ENCODE measurements around the gene CDH23. TPM values are rescaled to one million over a fixed set of nuclear protein-coding genes. Genes with fewer than 3 reads are reported as not detected.
"Not testable (repeated sequence)": the region's sequence is repeated elsewhere in the genome, so short reads cannot be mapped to it uniquely, and the experiment has no call there.

The CDH23 gene
- total and polyA plus RNA-seq, 2 experiments from 2014 or later, result 0.08 TPM; not detected in 1

DNA sequence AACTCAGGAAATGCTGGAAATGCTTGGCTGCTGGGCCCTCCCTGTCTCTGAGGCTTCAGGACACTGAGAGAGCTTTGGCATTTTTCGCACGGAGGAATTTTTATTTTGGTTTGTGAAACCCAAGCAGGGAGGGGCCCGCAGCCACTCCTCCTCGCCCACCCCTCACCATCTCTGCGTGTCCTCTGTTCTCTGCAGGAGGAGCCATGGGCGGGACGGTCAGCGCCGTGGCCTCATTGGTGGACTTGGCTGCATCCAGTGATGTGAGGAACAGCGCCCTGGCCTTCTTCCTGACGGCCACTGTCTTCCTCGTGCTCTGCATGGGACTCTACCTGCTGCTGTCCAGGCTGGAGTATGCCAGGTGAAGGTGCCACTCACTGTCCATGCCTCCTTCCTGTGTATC lies 40.8 kb upstream of the CDH23 start:
- in situ Hi-C loops (cut with MboI), result no loop called here
- Histone ChIP-seq H3K9ac (no peak overlapping the region), H3K4me1 (ENCODE audit: insufficient read depth) (no peaks in the 10 kb centered on the region), H3K27me3 (replicated peaks; ENCODE audit: insufficient read depth) (no peaks in the 10 kb centered on the region), H3K9me3 (ENCODE audit: low read depth) (no peaks in the 10 kb centered on the region), H3K9me2 (ENCODE audit: insufficient read depth) (no peaks in the 10 kb centered on the region), H3F3A (ENCODE audit: insufficient read depth) (no peaks in the 10 kb centered on the region), H3K79me2 (ENCODE audit: insufficient read depth) (no peaks in the 10 kb centered on the region), H3K4me3 (no peak overlapping the region), H4K20me1 (ENCODE audit: insufficient read depth) (no peaks in the 10 kb centered on the region), H2AFZ (no peak overlapping the region), H3K4me2 (ENCODE audit: unreplicated experiment) (no peak overlapping the region), H3K36me3 (ENCODE audit: low read depth) (no peaks in the 10 kb centered on the region), H3K27ac (no peak overlapping the region)
- 92 to 96% methylated on average over 12 of the region's 12 CpGs for WGBS, 2 experiments (ENCODE audit: low coverage in 1 of 2, low lambda C conversion rate in 2 of 2, missing lambda C conversion rate in 2 of 2)
- TF ChIP-seq EZH2 (IDR thresholded peaks at IDR 0.05; ENCODE audit: insufficient read depth, poor library complexity, severe bottlenecking), result no peak
- no peak for TF ChIP-seq EZH2phosphoT487 (IDR thresholded peaks at IDR 0.05; ENCODE audit: insufficient read depth, low read depth)
- no peak for DNase-seq

DNA sequence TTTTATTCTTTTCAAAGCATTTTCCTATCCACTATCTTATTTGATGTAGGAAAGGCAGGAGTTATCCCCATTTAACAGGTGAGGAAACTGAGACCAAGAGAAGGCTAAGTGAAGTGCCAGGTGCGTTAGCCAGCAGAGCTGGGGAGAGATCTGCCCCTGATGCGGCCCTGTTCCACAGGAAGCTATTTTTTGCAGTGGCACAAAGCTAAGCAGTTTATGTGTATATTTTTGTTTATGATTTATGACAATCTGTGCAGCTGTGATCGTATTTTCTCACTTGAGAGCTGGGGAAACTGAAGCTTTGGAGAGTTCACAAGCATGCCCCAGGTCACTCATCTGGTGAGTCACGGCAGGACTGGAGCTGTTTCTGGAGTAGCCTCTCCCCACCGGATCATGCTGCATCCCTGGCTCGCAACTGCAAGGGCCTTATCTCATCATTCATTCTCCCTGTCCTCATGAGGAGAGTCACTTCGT lies 38.9 kb upstream of the CDH23 start:
- Histone ChIP-seq H3K9ac (no peak overlapping the region), H3K4me1 (ENCODE audit: insufficient read depth) (no peaks in the 10 kb centered on the region), H4K20me1 (ENCODE audit: insufficient read depth) (no peaks in the 10 kb centered on the region), H3K27ac (no peak overlapping the region), H3K9me2 (ENCODE audit: insufficient read depth) (no peaks in the 10 kb centered on the region), H2AFZ (no peak overlapping the region), H3F3A (ENCODE audit: insufficient read depth) (no peaks in the 10 kb centered on the region), H3K4me3 (no peak overlapping the region), H3K27me3 (replicated peaks; ENCODE audit: insufficient read depth) (no peaks in the 10 kb centered on the region), H3K4me2 (ENCODE audit: unreplicated experiment) (no peak overlapping the region), H3K9me3 (ENCODE audit: low read depth) (no peaks in the 10 kb centered on the region), H3K79me2 (ENCODE audit: insufficient read depth) (no peaks in the 10 kb centered on the region), H3K36me3 (ENCODE audit: low read depth) (no peaks in the 10 kb centered on the region)
- in situ Hi-C loops (cut with MboI), result no loop called here
- DNase-seq, result peak; percentile 40
- 66 to 72% methylated on average over 7 of the region's 7 CpGs for WGBS, 2 experiments (ENCODE audit: low coverage in 1 of 2, low lambda C conversion rate in 2 of 2, missing lambda C conversion rate in 2 of 2)
- TF ChIP-seq EZH2 (IDR thresholded peaks at IDR 0.05; ENCODE audit: insufficient read depth, poor library complexity, severe bottlenecking) (no peak), EZH2phosphoT487 (IDR thresholded peaks at IDR 0.05; ENCODE audit: insufficient read depth, low read depth) (no peak)

DNA sequence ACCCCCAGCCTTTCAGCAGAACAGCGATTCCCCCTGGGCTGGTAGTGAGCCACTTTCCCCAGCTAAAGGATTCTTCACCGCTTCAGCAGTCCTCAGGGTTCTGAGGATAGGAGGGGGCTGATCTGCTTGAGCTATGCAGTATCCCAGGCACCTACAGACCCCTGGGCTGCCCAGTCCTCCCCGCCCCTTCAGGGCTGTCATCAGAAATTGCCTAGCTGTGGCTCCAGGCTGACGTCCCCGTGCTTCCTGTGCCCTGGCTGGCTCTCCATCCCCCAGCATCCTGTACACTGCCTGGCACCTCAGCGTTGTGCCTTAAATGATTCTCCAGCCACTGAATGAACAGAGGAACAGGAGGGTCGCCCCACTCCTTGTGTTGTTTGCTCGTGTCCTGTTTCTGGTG lies 38.4 kb upstream of the CDH23 start:
- Histone ChIP-seq H2AFZ (no peak overlapping the region), H3K27ac (no peak overlapping the region), H3K4me1 (ENCODE audit: insufficient read depth) (no peaks in the 10 kb centered on the region), H3K4me2 (ENCODE audit: unreplicated experiment) (no peak overlapping the region), H4K20me1 (ENCODE audit: insufficient read depth) (no peaks in the 10 kb centered on the region), H3K79me2 (ENCODE audit: insufficient read depth) (no peaks in the 10 kb centered on the region), H3K4me3 (no peak overlapping the region), H3K36me3 (ENCODE audit: low read depth) (no peaks in the 10 kb centered on the region), H3K9me2 (ENCODE audit: insufficient read depth) (no peaks in the 10 kb centered on the region), H3F3A (ENCODE audit: insufficient read depth) (no peaks in the 10 kb centered on the region), H3K9ac (no peak overlapping the region), H3K27me3 (replicated peaks; ENCODE audit: insufficient read depth) (no peaks in the 10 kb centered on the region), H3K9me3 (ENCODE audit: low read depth) (no peaks in the 10 kb centered on the region)
- WGBS, 2 experiments (ENCODE audit: low coverage in 1 of 2, low lambda C conversion rate in 2 of 2, missing lambda C conversion rate in 2 of 2), result 92% methylated on average over 8 of the region's 8 CpGs
- no peak for DNase-seq
- no peak for TF ChIP-seq EZH2phosphoT487 (IDR thresholded peaks at IDR 0.05; ENCODE audit: insufficient read depth, low read depth)
- no peak for TF ChIP-seq EZH2 (IDR thresholded peaks at IDR 0.05; ENCODE audit: insufficient read depth, poor library complexity, severe bottlenecking)
- in situ Hi-C loops (cut with MboI), result no loop called here

DNA sequence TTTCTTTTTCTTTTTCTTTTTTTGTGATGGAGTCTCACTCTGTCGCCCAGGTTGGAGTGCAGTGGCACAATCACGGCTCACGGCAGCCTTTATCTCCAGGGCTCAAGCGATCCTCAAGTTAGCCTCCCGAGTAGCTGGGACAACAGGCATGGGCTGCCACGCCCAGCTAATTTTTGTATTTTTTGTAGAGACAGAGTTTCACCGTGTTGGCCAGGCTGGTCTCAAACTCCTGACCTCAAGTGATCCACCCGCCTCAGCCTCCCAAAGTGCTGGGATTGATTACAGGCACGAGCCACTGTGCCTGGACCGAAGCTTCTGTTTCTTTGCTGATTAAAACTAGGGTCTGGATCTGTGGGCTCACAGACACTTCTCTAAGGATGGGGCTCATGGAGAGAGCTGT lies 37.8 kb upstream of the CDH23 start:
- H3K27ac ChIP-seq; H3K4me1 ChIP-seq (ENCODE audit: insufficient read depth); H3K4me3 ChIP-seq; H4K20me1 ChIP-seq (ENCODE audit: insufficient read depth); H3K4me2 ChIP-seq (ENCODE audit: unreplicated experiment); H3K9me3 ChIP-seq (ENCODE audit: low read depth); H3K9ac ChIP-seq; H3K27me3 ChIP-seq (replicated peaks; ENCODE audit: insufficient read depth); H3K79me2 ChIP-seq (ENCODE audit: insufficient read depth); H2AFZ ChIP-seq; H3K9me2 ChIP-seq (ENCODE audit: insufficient read depth); H3F3A ChIP-seq (ENCODE audit: insufficient read depth); H3K36me3 ChIP-seq (ENCODE audit: low read depth); DNase-seq; in situ Hi-C loops (cut with MboI): not testable (repeated sequence)
- WGBS, 2 experiments (ENCODE audit: low coverage in 1 of 2, low lambda C conversion rate in 2 of 2, missing lambda C conversion rate in 2 of 2), result 87 to 89% methylated on average over 10 of the region's 10 CpGs

DNA sequence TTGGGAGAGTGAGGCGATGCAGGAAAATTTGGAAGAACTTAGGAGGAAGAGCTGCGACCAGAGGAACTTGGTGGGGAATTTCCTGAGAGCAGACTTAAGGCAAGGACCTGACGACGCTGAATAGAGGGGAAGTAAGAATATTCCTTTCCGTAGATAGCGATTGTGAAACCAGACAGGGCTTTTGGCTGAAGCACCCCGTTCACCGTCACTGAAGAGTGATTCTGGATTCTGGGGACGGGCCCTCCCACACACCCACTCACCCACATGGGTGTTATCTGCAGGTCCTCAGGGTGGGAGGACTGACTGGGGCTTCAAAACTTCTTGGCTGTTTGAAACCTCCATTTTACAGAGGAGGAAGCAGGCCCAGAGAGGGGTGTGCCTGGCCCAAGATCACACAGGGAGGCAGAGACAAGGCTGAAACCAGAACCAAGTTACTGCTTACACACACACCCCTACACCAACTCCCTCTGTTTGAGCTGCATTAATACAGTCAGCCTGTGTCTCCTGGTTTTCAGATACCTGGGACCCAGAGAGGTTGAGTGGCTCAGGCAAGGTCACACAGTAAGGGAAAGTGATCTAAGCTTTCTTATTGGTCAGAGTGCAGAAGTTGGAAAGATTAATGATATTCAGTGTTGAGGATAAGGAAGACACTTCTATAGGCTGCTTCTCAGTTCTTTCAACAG lies 37.2 kb upstream of the CDH23 start:
- H3K9ac ChIP-seq, result no peak overlapping the region
- H3K27me3 ChIP-seq (replicated peaks; ENCODE audit: insufficient read depth), result no peaks in the 10 kb centered on the region
- H3K4me1 ChIP-seq (ENCODE audit: insufficient read depth), result peaks cover 6% of the 10 kb centered on the region
- H2AFZ ChIP-seq, result no peak overlapping the region
- no peak for DNase-seq
- no peak for TF ChIP-seq EZH2phosphoT487 (IDR thresholded peaks at IDR 0.05; ENCODE audit: insufficient read depth, low read depth)
- no peak for TF ChIP-seq EZH2 (IDR thresholded peaks at IDR 0.05; ENCODE audit: insufficient read depth, poor library complexity, severe bottlenecking)
- no peak overlapping the region for H3K4me3 ChIP-seq
- in situ Hi-C loops (cut with MboI), result no loop called here
- H4K20me1 ChIP-seq (ENCODE audit: insufficient read depth), result no peaks in the 10 kb centered on the region
- no peaks in the 10 kb centered on the region for H3K9me3 ChIP-seq (ENCODE audit: low read depth)
- 91 to 92% methylated on average over 9 of the region's 9 CpGs for WGBS, 2 experiments (ENCODE audit: low coverage in 1 of 2, low lambda C conversion rate in 2 of 2, missing lambda C conversion rate in 2 of 2)
- H3K4me2 ChIP-seq (ENCODE audit: unreplicated experiment), result no peak overlapping the region
- no peaks in the 10 kb centered on the region for H3K9me2 ChIP-seq (ENCODE audit: insufficient read depth)
- H3K27ac ChIP-seq, result no peak overlapping the region
- H3K79me2 ChIP-seq (ENCODE audit: insufficient read depth), result no peaks in the 10 kb centered on the region
- H3F3A ChIP-seq (ENCODE audit: insufficient read depth), result peaks cover 8% of the 10 kb centered on the region
- H3K36me3 ChIP-seq (ENCODE audit: low read depth), result no peaks in the 10 kb centered on the region

Measured in GM23248 (cell line).